EH (cell line): ENCODE data around the gene SPOCK3.
"Not testable (repeated sequence)": the region's sequence is repeated elsewhere in the genome, so short reads cannot be mapped to it uniquely, and the experiment has no call there.

Experiments used
- DNase-seq: peaks from one replicate; pipeline ENCODE4 v3.0.0-alpha.2; 2015; ENCODE audit warnings: low read depth

The SPOCK3 gene

GRCh38 chr4:167035390-167035789 is 198.9 kb downstream of the SPOCK3 start:
- DNase-seq, result no peak

GRCh38 chr4:167034983-167035382 is 199.3 kb downstream of the SPOCK3 start:
- no peak for DNase-seq

GRCh38 chr4:167032871-167033270 is 201.4 kb downstream of the SPOCK3 start:
- no peak for DNase-seq

- no peak for DNase-seq
Observed at GRCh38 chr4:167031534-167032156, 202.6 kb downstream of the SPOCK3 start.

GRCh38 chr4:167028976-167029375 is 205.3 kb downstream of the SPOCK3 start:
- no peak for DNase-seq

GRCh38 chr4:167025670-167026069 is 208.6 kb downstream of the SPOCK3 start:
- DNase-seq, result no peak

GRCh38 chr4:167023364-167023925 is 210.8 kb downstream of the SPOCK3 start:
- DNase-seq, result no peak

- DNase-seq, result peak; percentile 57
Observed at GRCh38 chr4:167021545-167022155, 212.6 kb downstream of the SPOCK3 start.

- no peak for DNase-seq
Observed at GRCh38 chr4:167020410-167020809, 213.9 kb downstream of the SPOCK3 start.

- DNase-seq, result no peak
Observed at GRCh38 chr4:167014944-167015343, 219.3 kb downstream of the SPOCK3 start.

GRCh38 chr4:167003326-167003725 is 231.0 kb downstream of the SPOCK3 start:
- DNase-seq, result no peak

- no peak for DNase-seq
Observed at GRCh38 chr4:167000141-167000852, 234.0 kb downstream of the SPOCK3 start.

- DNase-seq, result no peak
Observed at GRCh38 chr4:166996216-166996615, 238.1 kb downstream of the SPOCK3 start.

- no peak for DNase-seq
Observed at GRCh38 chr4:166994686-166995085, 239.6 kb downstream of the SPOCK3 start.

- no peak for DNase-seq
Observed at GRCh38 chr4:166991006-166991561, 243.2 kb downstream of the SPOCK3 start.

GRCh38 chr4:166989886-166990285 is 244.4 kb downstream of the SPOCK3 start:
- no peak for DNase-seq

GRCh38 chr4:166987026-166987425 is 247.3 kb downstream of the SPOCK3 start:
- no peak for DNase-seq

- DNase-seq, result no peak
Observed at GRCh38 chr4:166981847-166982246, 252.4 kb downstream of the SPOCK3 start.

GRCh38 chr4:166980419-166980818 is 253.9 kb downstream of the SPOCK3 start:
- DNase-seq, result no peak

GRCh38 chr4:166977596-166977995 is 256.7 kb downstream of the SPOCK3 start:
- no peak for DNase-seq

GRCh38 chr4:166972071-166972470 is 262.2 kb downstream of the SPOCK3 start:
- no peak for DNase-seq

- DNase-seq, result not testable (repeated sequence)
Observed at GRCh38 chr4:166968219-166968618, 266.1 kb downstream of the SPOCK3 start.

GRCh38 chr4:166965562-166965961 is 268.7 kb downstream of the SPOCK3 start:
- DNase-seq, result no peak
